Activated CD4-positive, alpha-beta T cell treated with anti-CD3 and anti-CD28 coated beads, Interleukin-2, amount 50 U/mL, for 16 hours (primary cell): Measurements from ENCODE around the gene ENPEP.
"Not testable (repeated sequence)": the region's sequence is repeated elsewhere in the genome, so short reads cannot be mapped to it uniquely, and the experiment has no call there.

Experiments used
- DNase-seq: peaks from one replicate; pipeline ENCODE4 v3.0.0-alpha.2; 2020

The ENPEP gene

DNA sequence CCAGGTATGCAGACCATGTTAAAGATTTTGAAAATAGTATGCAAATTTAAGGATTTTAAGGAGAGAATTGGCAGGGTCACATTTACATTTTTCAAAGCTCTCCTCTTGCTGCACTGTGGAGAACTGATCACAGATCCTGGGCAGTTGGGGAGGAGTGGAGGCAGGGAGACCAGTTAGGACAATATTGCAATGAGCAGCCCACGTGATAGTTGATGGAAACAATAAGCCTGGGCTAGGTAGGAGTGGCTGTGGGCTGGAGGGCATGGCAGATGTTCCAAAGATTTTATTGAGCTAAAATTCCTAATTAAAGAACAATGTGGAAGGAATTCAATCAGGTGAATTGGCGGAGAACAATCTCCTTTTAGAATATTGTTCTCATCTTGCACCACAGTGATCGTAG lies 50.6 kb downstream of the ENPEP start:
- no peak for DNase-seq

DNA sequence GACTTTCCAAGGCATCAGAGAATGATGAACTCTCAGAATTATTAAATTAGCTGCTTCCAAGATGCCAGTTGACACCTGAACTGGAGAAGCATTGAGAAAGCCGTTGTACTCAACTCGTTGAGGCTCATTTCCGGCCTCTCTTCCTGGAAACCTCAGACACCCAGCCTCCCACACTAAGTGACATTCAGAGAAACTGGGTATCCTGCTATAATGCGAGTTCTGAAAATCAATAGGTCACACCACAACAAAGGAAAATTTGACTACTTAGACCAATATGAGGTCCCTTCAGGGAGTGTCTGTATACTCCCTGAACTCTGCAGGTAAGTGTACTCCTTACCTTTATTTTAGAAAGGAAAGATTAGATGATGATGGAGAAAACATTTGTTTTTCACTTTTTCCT lies 51.2 kb downstream of the ENPEP start:
- peak; percentile 61 for DNase-seq

DNA sequence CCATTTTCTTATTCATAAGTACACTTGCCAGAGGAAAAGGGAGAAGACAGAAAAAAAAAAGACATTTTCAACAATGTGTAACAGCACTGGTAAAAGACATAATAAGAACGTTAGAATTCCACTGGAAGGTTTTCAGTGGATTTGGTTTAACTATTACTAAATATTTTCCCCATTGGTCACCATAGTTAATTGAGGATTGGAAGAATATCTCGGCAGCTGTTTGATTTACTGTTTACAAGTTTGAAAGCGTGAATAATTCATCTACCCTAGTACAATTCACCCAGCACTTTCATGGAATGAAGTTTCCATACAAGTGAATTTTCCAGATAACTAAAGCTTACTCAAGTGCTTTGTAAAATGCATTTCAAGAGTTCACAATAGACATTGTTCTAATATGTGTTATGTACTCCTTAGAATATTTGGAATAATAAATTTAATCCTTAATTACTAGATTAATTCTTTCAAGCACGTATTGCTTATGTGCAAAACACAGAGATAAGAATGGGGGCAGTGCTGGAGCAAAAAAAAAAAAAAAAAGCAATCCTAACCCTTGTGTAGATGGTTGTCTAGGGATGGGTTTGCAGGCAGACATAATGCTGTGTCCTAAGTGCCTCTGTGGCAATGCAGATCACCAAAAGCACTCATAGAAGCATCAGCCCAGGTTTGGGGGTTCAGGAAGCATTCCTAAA lies 57.1 kb downstream of the ENPEP start:
- DNase-seq, result no peak

DNA sequence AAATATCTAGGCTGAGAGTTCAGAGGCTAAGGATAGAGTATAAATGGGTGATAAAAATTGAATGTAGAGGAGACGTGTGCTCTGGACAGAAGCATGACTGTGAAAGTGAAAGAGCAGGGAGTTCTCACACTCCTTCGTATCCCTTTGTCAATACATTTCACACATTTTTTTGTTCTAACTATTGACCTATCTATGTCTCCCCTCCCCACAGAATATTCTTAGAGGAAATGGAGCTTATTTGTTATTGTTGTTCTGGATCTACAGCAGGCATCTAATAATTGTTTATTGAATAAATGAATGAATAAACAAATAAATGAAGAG lies 57.6 kb downstream of the ENPEP start:
- no peak for DNase-seq

DNA sequence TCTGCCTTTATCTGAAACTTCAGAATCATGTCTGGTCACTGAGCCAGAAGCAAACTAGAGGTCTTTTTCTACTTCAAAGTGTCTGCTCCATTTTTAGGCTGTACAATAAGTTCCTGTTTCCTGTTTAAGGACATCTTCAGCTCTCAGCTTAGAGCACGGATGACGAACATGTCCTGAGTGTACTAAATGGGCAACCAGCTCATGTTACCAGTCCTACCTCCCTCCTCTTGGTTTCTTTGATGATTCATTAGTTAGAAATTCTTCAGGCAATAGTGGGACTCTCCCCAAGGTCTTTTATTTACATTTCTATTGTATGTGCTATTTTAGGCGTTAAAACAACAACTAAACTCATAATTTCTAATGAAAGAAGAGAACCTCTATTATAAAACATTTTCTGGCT lies 58.0 kb downstream of the ENPEP start:
- no peak for DNase-seq

DNA sequence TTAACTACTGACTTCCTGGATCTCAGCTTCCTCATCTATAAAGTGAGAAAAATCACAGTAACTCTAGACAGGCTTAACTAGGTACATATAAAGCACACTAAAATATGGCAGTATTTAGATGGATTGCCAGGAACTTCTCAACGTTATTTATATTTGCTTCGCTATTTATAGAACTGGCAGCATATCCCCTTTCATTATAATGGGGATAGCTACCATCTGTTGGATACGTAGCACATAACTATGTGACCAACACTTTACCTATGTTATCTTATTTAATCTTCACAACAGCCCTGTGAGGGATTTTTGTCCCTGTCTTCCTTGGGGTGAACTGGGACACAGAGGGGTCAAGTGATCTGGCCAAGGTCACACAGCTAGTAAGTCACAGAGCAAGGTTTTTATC lies 64.6 kb downstream of the ENPEP start:
- no peak for DNase-seq

DNA sequence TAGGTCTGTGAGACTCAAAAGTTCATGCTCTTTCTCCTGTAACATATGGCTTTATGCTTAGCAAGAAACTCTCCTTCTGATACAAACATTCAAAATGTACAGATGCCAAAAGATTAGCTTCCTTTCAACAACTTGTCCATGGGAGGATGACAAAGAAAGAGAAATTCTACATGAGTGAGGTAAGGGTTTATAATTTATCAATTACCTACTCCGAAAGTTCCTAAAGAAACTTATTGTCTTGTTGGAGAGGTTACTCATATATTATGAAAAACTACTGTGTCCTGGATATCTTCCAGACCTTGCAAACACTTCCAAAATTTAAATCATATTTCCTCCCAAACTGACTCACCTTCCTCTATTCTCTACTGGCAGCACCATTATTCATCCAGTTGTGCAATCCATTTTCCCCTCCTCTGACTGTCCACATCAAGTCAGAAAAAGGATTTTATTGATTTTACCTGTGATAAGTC lies 65.1 kb downstream of the ENPEP start:
- no peak for DNase-seq

DNA sequence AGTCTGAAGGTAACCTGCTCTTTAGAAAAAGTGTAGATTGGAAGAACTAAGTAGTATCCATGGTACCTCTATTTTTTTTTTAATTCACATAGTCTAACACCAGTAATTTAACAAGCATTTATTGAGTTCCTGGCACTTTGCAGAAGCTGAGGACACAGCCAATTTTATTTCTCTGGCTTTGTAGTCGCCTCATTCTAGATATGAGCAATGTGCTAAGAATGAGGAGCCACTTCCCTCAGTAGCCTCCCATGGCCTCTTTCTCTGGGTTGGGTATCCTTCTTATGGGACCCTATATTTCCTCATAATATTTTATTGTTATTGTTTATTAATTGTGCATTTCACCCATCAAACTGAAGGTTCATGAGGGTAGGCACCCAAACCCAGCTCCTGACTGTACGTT lies 67.6 kb downstream of the ENPEP start:
- DNase-seq, result no peak

DNA sequence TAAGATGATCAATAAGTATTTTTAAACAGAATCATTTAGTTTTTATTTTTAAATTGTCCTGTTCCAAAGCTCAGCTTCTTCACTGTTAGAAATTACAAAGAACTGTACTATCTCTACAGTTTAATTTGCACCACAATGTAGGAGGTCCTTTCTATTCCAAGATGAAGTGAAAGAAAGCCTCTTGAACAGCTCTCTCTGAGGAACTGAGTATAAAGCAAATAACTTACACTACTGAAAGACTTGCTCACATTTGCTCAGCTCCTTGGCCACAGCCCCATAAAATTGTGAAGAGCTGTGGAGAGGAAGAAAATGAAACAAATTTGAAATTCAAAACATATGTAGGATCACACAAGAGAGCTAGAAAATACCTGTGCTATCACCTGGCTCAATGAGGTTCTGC lies 68.6 kb downstream of the ENPEP start:
- DNase-seq, result no peak

DNA sequence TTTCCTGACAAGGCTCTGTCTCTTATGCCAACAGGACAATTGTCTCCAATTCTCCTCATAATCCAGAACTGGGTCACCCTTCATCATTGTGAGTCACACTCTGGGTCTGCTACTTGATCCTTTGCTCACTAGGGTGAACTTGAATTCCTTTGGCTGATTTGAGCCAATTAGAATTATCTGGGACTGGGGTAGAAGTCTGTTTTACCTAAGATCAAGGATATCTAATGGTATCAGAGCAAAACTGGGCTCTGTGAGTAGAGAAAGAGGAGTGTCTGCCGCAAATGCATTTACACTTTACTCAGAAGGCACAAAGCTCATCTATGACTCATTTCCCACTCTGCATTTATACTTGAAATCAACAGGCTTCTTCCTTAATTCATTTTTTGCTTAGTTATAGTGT lies 74.3 kb downstream of the ENPEP start:
- DNase-seq, result no peak

DNA sequence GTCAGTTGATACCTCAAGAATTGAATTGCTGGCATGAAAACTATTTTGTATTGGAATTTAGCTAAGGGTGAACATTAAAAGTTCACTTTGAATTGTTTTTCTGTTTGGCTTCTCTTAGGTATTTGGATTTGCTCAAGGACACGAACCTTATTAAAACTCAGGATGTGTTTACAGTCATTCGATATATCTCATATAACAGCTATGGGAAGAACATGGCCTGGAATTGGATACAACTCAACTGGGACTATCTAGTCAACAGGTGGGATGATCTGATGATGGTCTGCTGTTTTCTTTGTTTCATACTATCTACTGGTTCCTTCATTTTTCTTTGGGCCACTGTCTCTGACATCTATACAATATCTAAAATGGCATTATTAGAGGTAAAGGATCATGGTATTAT lies 77.2 kb downstream of the ENPEP start:
- no peak for DNase-seq

DNA sequence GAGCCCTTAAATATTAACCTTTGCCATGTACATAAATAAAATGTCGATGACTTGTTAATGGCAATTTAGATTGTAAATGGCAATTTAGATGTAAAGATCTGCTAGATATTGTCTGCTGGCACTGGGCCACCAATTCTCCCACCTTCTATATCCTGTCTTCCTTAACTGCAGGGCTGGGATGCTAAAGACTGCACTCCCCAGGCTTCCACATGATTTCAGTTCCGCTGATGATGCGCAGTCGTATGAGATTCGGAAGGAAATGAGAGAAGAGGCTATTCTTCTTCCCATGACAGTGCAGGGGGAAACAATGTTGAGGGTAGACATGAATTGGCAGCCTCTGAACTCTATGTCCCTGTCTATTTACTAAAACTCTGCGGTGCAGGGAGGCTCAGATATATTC lies 91.3 kb downstream of the ENPEP start:
- no peak for DNase-seq

DNA sequence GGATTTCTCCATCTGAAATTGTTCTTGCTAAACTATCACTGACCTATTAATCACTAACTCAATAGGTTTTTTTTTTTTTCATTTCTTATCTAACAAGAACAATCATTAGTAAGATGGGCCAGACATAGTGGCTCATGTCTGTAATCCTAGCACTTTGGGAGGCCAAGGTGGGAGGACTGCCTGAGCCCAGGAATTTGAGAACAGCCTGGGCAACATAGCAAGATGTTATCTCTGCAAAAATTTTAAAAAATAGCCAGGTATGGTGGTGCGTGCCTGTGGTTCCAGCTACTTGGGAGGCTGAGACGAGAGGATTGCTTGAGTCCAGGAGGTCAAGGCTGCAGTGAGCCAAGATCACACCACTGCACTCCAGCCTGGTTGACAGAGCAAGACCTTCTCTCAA lies 100.7 kb downstream of the ENPEP start:
- not testable (repeated sequence) for DNase-seq

DNA sequence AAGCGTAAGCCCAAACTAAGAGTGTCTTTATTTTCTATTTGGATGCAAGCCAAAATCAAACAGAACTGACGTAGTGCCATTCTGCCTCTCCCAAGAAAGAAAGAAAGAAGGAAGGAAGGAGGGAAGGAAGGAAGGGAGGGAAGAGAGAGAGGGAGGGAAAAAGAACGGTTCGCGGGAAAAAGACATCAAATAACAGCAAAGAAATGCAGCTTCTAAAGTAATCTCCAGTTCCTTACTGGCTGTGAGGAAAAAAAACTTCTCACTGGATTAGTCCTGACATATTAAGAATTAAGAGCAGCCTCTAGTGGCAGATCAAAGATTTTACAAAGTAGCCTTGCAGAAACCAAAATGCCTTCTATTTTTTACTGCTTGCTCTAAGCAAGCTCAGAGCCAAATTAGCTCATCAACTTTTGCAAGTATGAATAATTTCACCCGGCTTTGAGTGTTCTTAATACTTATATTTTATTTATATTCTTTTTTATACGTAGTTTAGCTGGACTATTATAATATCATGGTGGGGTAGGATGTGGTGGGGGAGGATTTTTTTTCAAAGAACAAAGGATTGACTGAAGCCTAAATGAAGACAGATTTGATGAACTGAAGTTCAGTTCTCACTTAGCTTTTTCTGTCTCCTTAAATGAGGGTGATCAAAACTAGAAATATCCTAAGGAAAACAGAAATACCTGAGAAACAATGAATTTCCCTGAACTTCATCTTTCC lies 110.3 kb downstream of the ENPEP start:
- peak; percentile 7 for DNase-seq

DNA sequence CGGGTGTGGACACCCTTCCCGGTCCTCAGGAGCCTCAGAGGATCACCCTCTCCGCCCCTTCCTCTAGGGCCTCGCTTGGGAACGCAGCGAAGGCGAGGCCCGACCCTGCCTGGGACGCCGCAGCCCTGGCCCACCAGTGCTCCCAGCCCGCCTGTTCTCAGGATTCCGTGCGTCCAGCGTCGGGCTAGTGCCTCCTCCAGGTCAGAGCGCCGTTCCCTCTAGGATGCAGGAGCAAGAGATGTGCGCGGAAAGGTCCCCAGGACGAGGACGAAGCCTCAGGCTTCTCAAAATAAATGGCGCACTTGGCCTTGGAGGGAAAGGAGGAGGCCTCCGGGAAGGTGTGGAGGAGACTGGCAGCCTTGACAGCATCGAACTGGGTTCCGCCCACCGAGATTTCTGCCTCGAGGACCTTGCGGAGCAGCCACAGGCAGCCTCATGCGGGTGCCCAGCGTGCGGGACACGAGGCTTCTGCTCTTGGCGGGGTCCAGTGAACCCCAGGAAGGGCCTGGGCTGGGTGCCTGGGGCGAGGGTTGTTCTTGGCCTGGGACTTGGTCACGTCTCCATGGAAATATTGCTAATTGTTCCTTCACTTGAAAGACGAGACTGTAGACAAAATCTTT lies 111.8 kb downstream of the ENPEP start:
- no peak for DNase-seq

DNA sequence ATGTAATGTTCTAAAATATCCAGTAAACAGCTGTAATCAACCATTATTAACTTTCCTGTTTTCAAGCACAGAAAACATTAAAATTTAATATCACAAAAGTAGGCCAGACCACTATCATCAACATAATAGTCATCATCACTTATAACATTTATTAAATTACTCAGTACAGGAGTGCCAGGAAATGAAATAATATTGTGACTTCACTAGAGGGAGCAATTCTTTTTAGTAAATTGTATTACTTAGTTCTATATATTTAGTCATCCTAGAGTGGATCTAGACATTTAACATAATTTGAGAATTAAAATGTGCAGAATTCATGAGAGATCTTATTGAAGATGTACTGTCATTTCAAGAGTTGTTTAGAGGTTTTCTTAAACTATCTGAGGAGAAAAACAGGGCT lies 113.3 kb downstream of the ENPEP start:
- no peak for DNase-seq

DNA sequence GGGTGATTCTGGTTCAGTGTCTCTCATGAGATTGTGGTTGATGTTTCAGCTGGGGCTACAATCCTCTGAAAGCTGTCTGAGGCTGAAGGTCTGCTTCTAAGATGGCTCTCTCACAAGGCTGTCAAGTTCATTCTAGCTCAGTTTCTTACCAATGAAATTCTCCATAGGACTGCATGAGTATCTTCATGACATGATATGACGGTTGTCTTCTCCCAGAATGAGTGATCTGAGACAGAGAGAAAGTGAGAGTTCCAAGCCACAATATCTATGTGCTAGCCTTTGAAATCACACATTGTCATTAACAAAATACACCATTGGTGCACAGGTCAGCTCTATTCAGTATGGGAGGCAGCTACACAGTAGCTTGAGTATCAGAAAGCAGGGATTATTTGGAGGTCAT lies 119.6 kb downstream of the ENPEP start:
- no peak for DNase-seq

DNA sequence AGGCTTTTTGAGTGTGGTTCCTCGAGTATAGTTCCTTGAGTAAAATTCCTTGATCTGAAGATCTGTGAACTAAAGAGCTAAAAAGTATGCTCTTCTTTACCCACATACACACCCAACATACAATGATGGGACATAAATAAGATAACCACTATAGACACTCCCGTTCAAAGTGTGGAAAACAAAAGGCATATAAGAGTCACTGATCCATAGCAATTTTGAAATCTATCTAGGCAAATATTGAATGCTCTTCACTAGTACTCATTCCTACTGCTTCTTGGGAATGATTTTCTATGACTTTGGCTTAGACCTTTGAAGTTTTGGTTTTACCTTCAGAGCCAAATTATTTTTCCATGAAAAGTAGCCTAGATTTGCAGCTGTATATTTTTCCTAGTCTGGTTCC lies 120.5 kb downstream of the ENPEP start:
- DNase-seq, result no peak

DNA sequence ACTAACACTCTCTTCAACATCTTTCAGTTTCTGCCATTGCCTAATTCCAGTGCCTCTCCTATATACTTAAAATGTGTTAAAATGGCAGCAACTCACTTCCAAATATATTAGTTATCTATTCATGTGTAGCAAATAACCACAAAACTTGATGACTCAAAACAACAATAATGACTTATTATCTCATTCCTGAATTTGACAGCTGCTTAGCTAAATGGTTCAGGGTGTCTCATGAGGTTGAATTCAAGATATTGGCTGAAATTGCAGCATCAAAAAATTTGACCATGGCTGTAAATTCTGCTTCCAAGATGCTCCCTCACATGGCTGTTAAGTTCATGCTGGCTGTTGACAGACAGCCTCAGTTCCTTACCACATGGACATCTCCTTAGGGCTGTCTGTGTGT lies 121.6 kb downstream of the ENPEP start:
- no peak for DNase-seq

DNA sequence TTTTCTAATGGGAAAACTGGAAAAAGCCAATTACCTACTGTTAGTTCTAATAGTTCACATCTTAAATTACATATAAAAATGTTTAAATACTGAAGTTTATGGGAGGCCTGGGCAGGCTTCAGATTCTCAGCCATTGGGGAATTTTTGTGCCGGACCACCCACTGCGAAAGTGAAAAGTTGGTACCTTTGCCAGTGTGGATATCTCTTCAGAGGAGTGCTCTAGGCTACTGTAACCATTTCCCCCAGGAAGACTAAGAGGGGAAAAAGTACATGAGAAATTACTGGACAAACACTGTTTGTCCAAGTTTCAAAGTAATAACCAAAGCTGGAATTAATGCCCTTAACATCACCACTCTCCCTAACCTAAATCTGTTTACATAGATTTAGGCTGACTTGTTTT lies 126.1 kb downstream of the ENPEP start:
- no peak for DNase-seq

DNA sequence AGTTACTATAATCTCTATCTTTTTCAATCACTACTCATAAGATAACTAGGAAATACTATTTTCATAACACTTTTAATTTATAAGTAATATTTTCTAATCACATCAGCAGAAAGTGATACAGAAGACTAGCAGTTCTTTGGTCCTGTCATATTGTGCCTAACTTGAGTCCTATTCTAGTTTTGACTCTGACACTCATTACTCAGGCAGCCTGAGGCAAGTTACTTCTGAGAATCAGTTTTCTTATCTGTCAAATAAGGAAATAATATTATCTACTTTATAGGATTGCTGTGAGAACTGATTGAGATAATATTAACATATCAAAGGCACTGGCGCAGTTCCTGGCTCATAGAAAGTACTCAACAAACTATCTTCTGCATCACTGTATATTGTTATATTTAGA lies 129.1 kb downstream of the ENPEP start:
- DNase-seq, result no peak

DNA sequence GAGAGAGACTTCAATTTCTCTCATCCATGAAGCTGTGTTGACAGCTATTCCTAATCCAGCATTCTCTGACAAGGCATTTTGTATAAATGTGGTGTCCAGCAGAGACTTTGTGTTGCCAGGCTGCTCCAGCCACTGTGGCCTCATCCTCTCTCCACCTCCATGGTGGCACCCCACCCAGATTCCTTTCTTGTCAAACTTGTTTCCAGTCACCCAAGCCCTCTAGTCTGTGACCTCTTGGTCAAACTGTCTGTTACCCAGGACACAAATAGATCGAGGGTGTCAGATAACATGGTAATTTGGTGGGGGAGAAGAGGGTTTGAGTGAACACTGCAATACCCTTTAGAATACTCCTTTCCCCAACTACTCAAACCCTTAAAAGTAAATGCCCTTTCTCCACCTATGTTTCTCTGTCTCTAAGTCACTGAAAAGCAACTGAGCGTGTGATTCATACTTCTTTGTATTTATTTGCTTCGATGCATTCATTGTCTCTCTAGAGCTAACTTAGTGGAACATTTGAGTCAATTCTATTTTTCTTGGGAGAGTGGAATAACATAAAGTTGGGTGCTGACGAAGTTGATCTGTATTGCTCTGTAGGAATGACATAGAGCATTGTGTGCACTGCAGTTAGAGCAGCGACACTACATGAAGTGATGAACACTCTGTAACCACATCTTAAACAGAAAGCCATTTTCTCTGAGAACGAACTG lies 133.2 kb downstream of the ENPEP start:
- no peak for DNase-seq

DNA sequence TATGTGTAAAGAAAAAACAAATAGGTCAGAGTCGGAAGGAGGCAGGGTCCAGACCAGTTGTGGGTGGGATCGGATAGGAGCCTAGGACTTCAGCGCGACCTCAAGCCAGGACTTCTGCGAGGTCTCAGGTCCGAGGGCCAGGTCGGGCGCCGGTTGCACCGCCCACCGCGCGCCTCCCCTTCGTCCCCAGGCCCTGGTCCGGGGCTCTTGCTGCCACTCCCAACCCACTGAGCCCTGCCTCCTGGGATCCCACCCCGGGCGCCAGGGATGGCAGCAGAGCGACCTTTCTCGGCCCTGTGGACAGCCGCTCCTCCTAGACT lies 134.6 kb downstream of the ENPEP start:
- no peak for DNase-seq
